Endothelial cell of umbilical vein (primary cell): Measurements from ENCODE around the gene PYROXD2. TPM values are rescaled to one million over a fixed set of nuclear protein-coding genes. Genes with fewer than 3 reads are reported as not detected.

Experiments
- BruUV-seq: library from RNA; stranded (reverse); fragments of 400-500 nt; replicated peaks from 2 replicates; lab custom pipeline; 2021; lab: Mats Ljungman, UMichigan
- CTCF ChIA-PET: fragments of 300-600, 350-600 bp; sonication (Branson Sonifier 250); formaldehyde crosslinking; loops from one replicate; lab custom pipeline; 2021; ENCODE audit warnings: antibody characterized with exemption, inconsistent platforms; lab: Charles Lee
- POLR2A ChIA-PET: fragments of 300-600, 350-600 bp; sonication (Branson Sonifier 250); formaldehyde crosslinking; loops from one replicate; lab custom pipeline; 2021; ENCODE audit warnings: antibody characterized with exemption, inconsistent platforms; lab: Charles Lee
- DNase-seq: peaks from one replicate; pipeline ENCODE4 v3.0.0-alpha.2; 2011; ENCODE audit warnings: low read depth, low spot score
- FAIRE-seq: peaks from 2 replicates; lab custom pipeline; 2011; peaks lifted over from hg19 to GRCh38; lab: Jason Lieb, UNC
- H2AFZ ChIP-seq: 2 replicates; pipeline ENCODE4 v1.6.0; 2012; ENCODE audit warnings: low read depth, low read length, control low read depth, inconsistent platforms
- H3K27ac ChIP-seq: 2 replicates; pipeline ENCODE4 v1.5.1; 2011; ENCODE audit warnings: low read depth, mild to moderate bottlenecking, control low read depth, low read length, moderate library complexity; ENCODE audit not compliant: insufficient read depth
- H3K27me3 ChIP-seq, 2 experiments: 2 replicates each; pipeline versions ENCODE4 v1.6.0 to v1.6.1; 2011; ENCODE audit warnings: low read length in 2 of 2, mixed read lengths in 1 of 2; ENCODE audit not compliant: control insufficient read depth in 2 of 2, insufficient read depth in 2 of 2
- H3K36me3 ChIP-seq, 2 experiments: 2 replicates in 1 of 2; 3 replicates in 1 of 2; pipeline ENCODE4 v1.5.1; 2011; ENCODE audit warnings: low read length in 2 of 2, mild to moderate bottlenecking in 1 of 2, moderate library complexity in 1 of 2; ENCODE audit not compliant: control insufficient read depth in 2 of 2, insufficient read depth in 2 of 2; ENCODE audit errors: extremely low read depth in 1 of 2
- H3K4me1 ChIP-seq: 3 replicates; pipeline ENCODE4 v1.5.1; 2011; ENCODE audit warnings: mild to moderate bottlenecking, low read length; ENCODE audit not compliant: control insufficient read depth, insufficient read depth; ENCODE audit errors: extremely low read depth
- H3K4me2 ChIP-seq: 2 replicates; pipeline ENCODE4 v1.6.1; 2011; ENCODE audit warnings: low read length, control low read depth, mixed read lengths; ENCODE audit not compliant: insufficient read depth
- H3K4me3 ChIP-seq, 3 experiments: fragments of 200-600 bp in 1 of 3; sonication (generic), shearing (Covaris generic) in 1 of 3; replicated peaks in 1 of 3; 2 replicates each; pipeline ENCODE4 v1.5.1; 2011 to 2016; ENCODE audit warnings: control low read depth in 3 of 3, low read length in 3 of 3, mild to moderate bottlenecking in 2 of 3, inconsistent platforms in 1 of 3, low read depth in 1 of 3, moderate library complexity in 1 of 3; ENCODE audit not compliant: insufficient read depth in 1 of 3
- H3K79me2 ChIP-seq: 2 replicates; pipeline ENCODE4 v1.6.0; 2012; ENCODE audit warnings: low read length, inconsistent platforms; ENCODE audit not compliant: control insufficient read depth, insufficient read depth
- H3K9ac ChIP-seq: replicated peaks from 2 replicates; pipeline ENCODE3; 2011; ENCODE audit warnings: low read length, control low read depth; ENCODE audit not compliant: insufficient read depth; ENCODE audit errors: extremely low read depth
- H3K9me1 ChIP-seq: replicated peaks from 3 replicates; pipeline ENCODE4 v1.6.0; 2011; ENCODE audit warnings: mild to moderate bottlenecking, low read length; ENCODE audit not compliant: control insufficient read depth, insufficient read depth; ENCODE audit errors: extremely low read depth
- H3K9me3 ChIP-seq: replicated peaks from 2 replicates; pipeline ENCODE4 v1.5.1; 2012; ENCODE audit warnings: low read length, inconsistent platforms; ENCODE audit not compliant: control insufficient read depth, insufficient read depth
- H4K20me1 ChIP-seq: replicated peaks from 2 replicates; pipeline ENCODE3; 2011; ENCODE audit warnings: mild to moderate bottlenecking, low read length; ENCODE audit not compliant: control insufficient read depth, insufficient read depth; ENCODE audit errors: extremely low read depth
- EZH2 ChIP-seq: IDR thresholded peaks from 2 replicates; pipeline ENCODE4 v1.6.1; 2012; ENCODE audit warnings: borderline replicate concordance, low read depth, mild to moderate bottlenecking, moderate library complexity, low read length, inconsistent platforms; ENCODE audit not compliant: severe bottlenecking
- FOS ChIP-seq: IDR thresholded peaks from 2 replicates; pipeline ENCODE4 v1.6.1; 2011; ENCODE audit warnings: mild to moderate bottlenecking, low read length, moderate library complexity, borderline replicate concordance; ENCODE audit not compliant: insufficient read depth
- GATA2 ChIP-seq: IDR thresholded peaks from 2 replicates; pipeline ENCODE4 v1.7.0; 2011; ENCODE audit warnings: low read depth, mild to moderate bottlenecking, moderate library complexity, mixed read lengths, low read length; ENCODE audit not compliant: insufficient read length, insufficient read depth
- JUN ChIP-seq: IDR thresholded peaks from 2 replicates; pipeline ENCODE4 v1.6.1; 2011; ENCODE audit warnings: borderline replicate concordance, low read depth; ENCODE audit not compliant: insufficient read length, insufficient read depth
- MYC ChIP-seq: IDR thresholded peaks from one replicate; pipeline ENCODE4 v1.6.1; 2011; ENCODE audit warnings: mild to moderate bottlenecking, low read depth, low read length
- POLR2A ChIP-seq: IDR thresholded peaks from 2 replicates; pipeline ENCODE4 v1.6.1; 2012; ENCODE audit warnings: low read depth, mild to moderate bottlenecking, control low read depth, low read length
- POLR2AphosphoS5 ChIP-seq: IDR thresholded peaks from 2 replicates; pipeline ENCODE4 v1.6.1; 2012; ENCODE audit warnings: low read depth, mild to moderate bottlenecking, control low read depth, low read length, moderate library complexity; ENCODE audit not compliant: insufficient read depth
- dilution Hi-C: fragments of 300-500 bp; cut with MboI; formaldehyde crosslinking; loops from one replicate; pipeline ENCODE4 v1.15.0; 2019; ENCODE audit warnings: low sequenced_read_pairs; ENCODE audit not compliant: extremely low pct_ligation_motif_present
- intact Hi-C: fragments of 100-400 bp; cut with micrococcal nuclease; formaldehyde crosslinking; loops from one replicate; pipeline ENCODE4 v1.10.0; 2022
- polyA plus RNA-seq, 4 experiments: library from polyadenylated mRNA; depleted of rRNA in 3 of 4; stranded (reverse) in 3 of 4; unstranded in 1 of 4; fragments of >200 nt; gene quantifications; 2 replicates each; pipeline versions ENCODE4 v1.2.1 to v1.2.3, GENCODE V29; 2011 to 2012; ENCODE audit warnings: missing spikeins in 1 of 4
- total RNA-seq: library from RNA; stranded (reverse); gene quantifications from 2 replicates; pipeline ENCODE4 v1.2.3, GENCODE V29; 2021
- TF ChIP-seq, protein P1 (sequence below), 2 donors: IDR thresholded peaks; 1 replicate in 1 of 2; 2 replicates in 1 of 2; pipeline ENCODE4 v1.5.1; 2011; ENCODE audit warnings: low read length in 2 of 2, mild to moderate bottlenecking in 2 of 2, moderate library complexity in 2 of 2, control low read depth in 1 of 2, inconsistent platforms in 1 of 2, low read depth in 1 of 2; ENCODE audit not compliant: insufficient read depth in 1 of 2; ENCODE audit errors: extremely low read depth in 1 of 2
- TF ChIP-seq, protein P2 (sequence below): IDR thresholded peaks from 2 replicates; pipeline ENCODE4 v1.6.1; 2011; ENCODE audit not compliant: insufficient read depth, insufficient read length

PYROXD2 gene
- total and polyA plus RNA-seq, 2 donors (not counting 3 experiments of a cell fraction or from before 2014, with no cell fraction given): 7.0 to 13.7 TPM

DNA sequence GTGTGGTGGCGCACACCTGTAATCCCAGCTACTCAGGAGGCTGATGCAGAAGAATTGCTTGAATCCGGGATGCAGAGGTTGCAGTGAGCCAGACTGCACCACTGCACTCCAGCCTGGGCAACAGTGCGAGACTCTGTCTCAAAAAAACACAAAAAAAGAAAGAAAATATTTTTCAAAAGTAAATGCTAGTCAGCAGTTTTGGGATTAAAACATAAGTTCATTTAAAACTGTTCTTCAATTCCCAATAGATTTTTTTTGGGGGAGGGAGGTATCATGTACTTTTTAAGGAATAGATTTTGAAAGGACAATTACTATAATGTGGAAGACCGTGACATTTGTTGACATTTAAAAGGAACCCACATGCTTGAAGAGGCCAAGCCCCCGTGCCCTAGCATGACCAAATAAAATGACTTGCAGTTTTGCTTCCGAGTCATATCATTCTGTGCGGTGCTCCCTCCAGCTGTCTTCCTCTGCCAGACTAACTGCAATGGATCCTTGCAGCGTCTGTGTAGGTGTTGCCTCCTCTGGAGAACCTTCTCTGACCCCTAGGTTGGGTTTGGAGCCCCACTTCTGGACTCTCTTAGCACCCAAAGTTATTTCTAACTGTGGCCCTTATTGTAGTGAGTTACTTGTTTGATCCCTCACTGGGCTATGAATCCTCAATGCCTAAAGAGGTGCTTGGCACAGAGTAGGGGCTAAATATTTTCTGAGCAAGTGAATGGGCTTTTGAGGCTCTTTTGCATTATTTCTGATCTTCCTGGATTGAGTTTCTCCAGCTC lies 49.2 kb upstream of the PYROXD2 start:
- dilution Hi-C loops: no loop called here
- no peak overlapping the region for H3K4me3 ChIP-seq
- intact Hi-C loops: loop anchor here (10.0 kb wide), 1 partner anchor 931 kb away; no protein-coding TSS in a partner anchor
- peaks cover 18% of the 10 kb centered on the region for H3K4me1 ChIP-seq
- ChIA-PET POLR2A (no interaction called here), CTCF (no interaction called here)
- H4K20me1 ChIP-seq: no peaks in the 10 kb centered on the region
- BruUV-seq: no TSS peak
- H3K27me3 ChIP-seq: no peaks in the 10 kb centered on the region
- H3K27ac ChIP-seq: no peak overlapping the region
- no peaks in the 10 kb centered on the region for H3K79me2 ChIP-seq
- no peaks in the 10 kb centered on the region for H3K36me3 ChIP-seq
- H2AFZ ChIP-seq: no peak overlapping the region
- FAIRE-seq: no peak
- H3K4me2 ChIP-seq: no peak overlapping the region
- no peak overlapping the region for H3K9ac ChIP-seq
- H3K9me1 ChIP-seq: no peaks in the 10 kb centered on the region
- DNase-seq: no peak
- no peaks in the 10 kb centered on the region for H3K9me3 ChIP-seq
- no peak for TF ChIP-seq POLR2A
- no peak for TF ChIP-seq GATA2
- TF ChIP-seq JUN: no peak
- no peak for TF ChIP-seq MYC
- TF ChIP-seq, protein P1, sequence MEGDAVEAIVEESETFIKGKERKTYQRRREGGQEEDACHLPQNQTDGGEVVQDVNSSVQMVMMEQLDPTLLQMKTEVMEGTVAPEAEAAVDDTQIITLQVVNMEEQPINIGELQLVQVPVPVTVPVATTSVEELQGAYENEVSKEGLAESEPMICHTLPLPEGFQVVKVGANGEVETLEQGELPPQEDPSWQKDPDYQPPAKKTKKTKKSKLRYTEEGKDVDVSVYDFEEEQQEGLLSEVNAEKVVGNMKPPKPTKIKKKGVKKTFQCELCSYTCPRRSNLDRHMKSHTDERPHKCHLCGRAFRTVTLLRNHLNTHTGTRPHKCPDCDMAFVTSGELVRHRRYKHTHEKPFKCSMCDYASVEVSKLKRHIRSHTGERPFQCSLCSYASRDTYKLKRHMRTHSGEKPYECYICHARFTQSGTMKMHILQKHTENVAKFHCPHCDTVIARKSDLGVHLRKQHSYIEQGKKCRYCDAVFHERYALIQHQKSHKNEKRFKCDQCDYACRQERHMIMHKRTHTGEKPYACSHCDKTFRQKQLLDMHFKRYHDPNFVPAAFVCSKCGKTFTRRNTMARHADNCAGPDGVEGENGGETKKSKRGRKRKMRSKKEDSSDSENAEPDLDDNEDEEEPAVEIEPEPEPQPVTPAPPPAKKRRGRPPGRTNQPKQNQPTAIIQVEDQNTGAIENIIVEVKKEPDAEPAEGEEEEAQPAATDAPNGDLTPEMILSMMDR (IDR thresholded peaks at IDR 0.05; ENCODE audit: extremely low read depth in 1 of 2, insufficient read depth in 1 of 2, low read depth in 1 of 2, low read length in 2 of 2): no peak
- TF ChIP-seq, protein P2, sequence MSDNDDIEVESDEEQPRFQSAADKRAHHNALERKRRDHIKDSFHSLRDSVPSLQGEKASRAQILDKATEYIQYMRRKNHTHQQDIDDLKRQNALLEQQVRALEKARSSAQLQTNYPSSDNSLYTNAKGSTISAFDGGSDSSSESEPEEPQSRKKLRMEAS: no peak
- TF ChIP-seq EZH2: no peak
- no peak for TF ChIP-seq FOS
- no peak for TF ChIP-seq POLR2AphosphoS5
